B cell (primary cell): ENCODE measurements around the gene RPL18. TPM values are rescaled to one million over a fixed set of nuclear protein-coding genes. Genes with fewer than 3 reads are reported as not detected.

ENCODE experiments used
- ATAC-seq: fragments of 200-7000 bp; cut with Tn5 transposase; one replicate; pipeline ENCODE4 v1.10.0; 2021; ENCODE audit warnings: low read depth, mild to moderate bottlenecking, moderate number of reproducible peaks, moderate library complexity
- CTCF ChIA-PET: fragments of 350-600 bp; sonication (Branson Sonifier 250); formaldehyde crosslinking; loops from one replicate; lab custom pipeline; 2021; ENCODE audit warnings: antibody characterized with exemption, inconsistent platforms; lab: Charles Lee
- POLR2A ChIA-PET: fragments of 350-600 bp; sonication (Branson Sonifier 250); formaldehyde crosslinking; loops from one replicate; lab custom pipeline; 2021; ENCODE audit warnings: antibody characterized with exemption; lab: Charles Lee
- DNase-seq: peaks from one replicate; pipeline ENCODE4 v3.0.0; 2013
- H2AFZ ChIP-seq: 2 replicates; pipeline ENCODE4 v1.6.1; 2012; ENCODE audit warnings: mild to moderate bottlenecking, low read depth, low read length; ENCODE audit not compliant: insufficient read depth, poor library complexity, severe bottlenecking
- H3K27ac ChIP-seq, 2 donors: 1 replicate in 1 of 2; 2 replicates in 1 of 2; pipeline ENCODE4 v1.5.1; 2012 to 2013; ENCODE audit warnings: low read length in 2 of 2, mild to moderate bottlenecking in 2 of 2, moderate library complexity in 1 of 2
- H3K27me3 ChIP-seq, 4 experiments: fragments of 200-600 bp in 1 of 4; sonication (generic) in 1 of 4; replicated peaks in 1 of 4; 1 replicate in 2 of 4; 2 replicates in 2 of 4; pipeline versions ENCODE4 v1.6.1 to v1.7.0; 2013 to 2016; ENCODE audit warnings: low read length in 3 of 4, mild to moderate bottlenecking in 2 of 4, mixed read lengths in 1 of 4, moderate library complexity in 1 of 4; ENCODE audit not compliant: insufficient read depth in 4 of 4, control insufficient read depth in 3 of 4; ENCODE audit errors: control extremely low read depth in 1 of 4
- H3K36me3 ChIP-seq, 2 experiments: replicated peaks in 1 of 2; 1 replicate in 1 of 2; 2 replicates in 1 of 2; pipeline versions ENCODE4 v1.6.1 to v1.7.1; 2013; ENCODE audit warnings: low read length in 1 of 2; ENCODE audit not compliant: insufficient read depth in 2 of 2, control insufficient read depth in 1 of 2; ENCODE audit errors: control extremely low read depth in 1 of 2, extremely low read depth in 1 of 2
- H3K4me1 ChIP-seq, 2 donors: fragments of 200-600 bp in 1 of 2; sonication (generic) in 1 of 2; 1 replicate in 1 of 2; 2 replicates in 1 of 2; pipeline versions ENCODE4 v1.5.1 to v1.6.1; 2013 to 2017; ENCODE audit warnings: low read length in 2 of 2; ENCODE audit not compliant: control insufficient read depth in 2 of 2, insufficient read depth in 2 of 2
- H3K4me2 ChIP-seq: replicated peaks from 2 replicates; pipeline ENCODE3; 2012; ENCODE audit warnings: mild to moderate bottlenecking, low read depth, low read length; ENCODE audit not compliant: poor library complexity, severe bottlenecking
- H3K4me3 ChIP-seq, 5 experiments: fragments of 200-600 bp in 1 of 5; sonication (generic) in 1 of 5; 1 replicate in 3 of 5; 2 replicates in 2 of 5; pipeline versions ENCODE4 v1.5.1 to v1.7.0; 2011 to 2016; ENCODE audit warnings: low read length in 4 of 5, mild to moderate bottlenecking in 4 of 5, low read depth in 2 of 5, control low read depth in 1 of 5, moderate library complexity in 1 of 5; ENCODE audit not compliant: insufficient read depth in 1 of 5; ENCODE audit errors: control extremely low read depth in 1 of 5, extremely low read depth in 1 of 5
- H3K79me2 ChIP-seq: fragments of 200-600 bp; sonication (generic); one replicate; pipeline ENCODE4 v1.6.0; 2016; ENCODE audit warnings: low read length; ENCODE audit not compliant: control insufficient read depth, insufficient read depth
- H3K9ac ChIP-seq: fragments of 200-600 bp; sonication (generic); 2 replicates; pipeline ENCODE4 v1.6.1; 2017; ENCODE audit warnings: mild to moderate bottlenecking, low read length, moderate library complexity
- H3K9me3 ChIP-seq, 3 donors: one replicate each; pipeline versions ENCODE4 v1.6.1 to v1.7.1; 2013; ENCODE audit warnings: low read length in 2 of 3; ENCODE audit not compliant: control insufficient read depth in 2 of 3, insufficient read depth in 1 of 3; ENCODE audit errors: control extremely low read depth in 1 of 3
- H4K20me1 ChIP-seq: 2 replicates; pipeline ENCODE4 v1.6.0; 2012; ENCODE audit warnings: mild to moderate bottlenecking, low read length; ENCODE audit not compliant: insufficient read depth, control insufficient read depth, poor library complexity, severe bottlenecking
- H3K27ac Mint-ChIP-seq: one replicate; pipeline ENCODE4 v1.8.0; 2021; ENCODE audit warnings: mixed read lengths
- H3K27me3 Mint-ChIP-seq: one replicate; pipeline ENCODE4 v1.8.0; 2021; ENCODE audit warnings: mixed read lengths
- H3K4me1 Mint-ChIP-seq: one replicate; pipeline ENCODE4 v1.8.0; 2021; ENCODE audit warnings: mixed read lengths
- H3K4me3 Mint-ChIP-seq: one replicate; pipeline ENCODE4 v1.8.0; 2021; ENCODE audit warnings: mixed read lengths
- H3K9me3 Mint-ChIP-seq: one replicate; pipeline ENCODE4 v1.8.0; 2022; ENCODE audit warnings: mixed read lengths; ENCODE audit not compliant: insufficient read depth
- CTCF ChIP-seq: fragments of 200-600 bp; IDR thresholded peaks from one replicate; pipeline ENCODE4 v1.8.0; 2022; ENCODE audit warnings: antibody characterized with exemption, mild to moderate bottlenecking
- EZH2 ChIP-seq: IDR thresholded peaks from 2 replicates; pipeline ENCODE4 v1.6.1; 2012; ENCODE audit warnings: borderline replicate concordance, low read depth, mild to moderate bottlenecking, moderate library complexity, low read length; ENCODE audit not compliant: insufficient read depth, poor library complexity, severe bottlenecking
- WGBS: methylation state at CpG from one replicate; pipeline ENCODE4 v1.1.5; 2013; ENCODE audit warnings: missing lambda C conversion rate; ENCODE audit not compliant: insufficient coverage; 5-methylcytosine and 5-hydroxymethylcytosine counted together
- intact Hi-C: fragments of 100-400 bp; cut with micrococcal nuclease; formaldehyde crosslinking; loops from one replicate; pipeline ENCODE4 v1.10.0; 2022
- polyA plus RNA-seq: library from polyadenylated mRNA; depleted of rRNA; stranded (reverse); fragments of >200 nt; gene quantifications from 2 replicates; pipeline ENCODE4 v1.2.3, GENCODE V29; 2012
- total RNA-seq, 2 donors: library from RNA; stranded (reverse); fragments of 120-200 nt in 1 of 2; gene quantifications; 1 replicate in 1 of 2; 2 replicates in 1 of 2; pipeline versions ENCODE4 v1.2.3 to v1.2.4, GENCODE V29; 2013 to 2022

RPL18 gene
- total and polyA plus RNA-seq, 2 donors (not counting 1 experiment from before 2014, with no cell fraction given) = 2,248 to 4,393 TPM

- CTCF ChIA-PET = interaction anchor here (0.6 to 1.1 kb wide), 4 partner anchors 100 to 289 kb away, joined by 3 to 4 read pairs (median 3); no protein-coding TSS in a partner anchor
- no peak for DNase-seq
Observed at GRCh38 chr19:48639483-48640375, 20.8 kb upstream of the RPL18 start.

More at GRCh38 chr19:48639483-48640375, 20.8 kb upstream of the RPL18 start:
- TF ChIP-seq EZH2 (no peak), CTCF (no peak)
- Histone ChIP-seq H3K4me2 (peak overlapping the region; percentile 80), H3K9me3 (peaks cover 0 to 11% (median 0%) of the 10 kb centered on the region in 3 donors), H3K27ac (peak overlapping the region; percentile 89 to 94), H3K36me3 (no peaks in the 10 kb centered on the region), H3K79me2 (peaks cover 57% of the 10 kb centered on the region), H3K4me1 (peaks cover 28 to 31% of the 10 kb centered on the region in 2 donors), H3K27me3 (no peaks in the 10 kb centered on the region), H2AFZ (no peak overlapping the region), H3K4me3 (no peak overlapping the region), H4K20me1 (peaks cover 20% of the 10 kb centered on the region), H3K9ac (no peak overlapping the region)
- Mint-ChIP-seq H3K27me3 (no peaks in the 10 kb centered on the region), H3K27ac (peak overlapping the region; percentile 100), H3K4me1 (peaks cover 44% of the 10 kb centered on the region), H3K9me3 (peaks cover 4% of the 10 kb centered on the region), H3K4me3 (peak overlapping the region; percentile 96)
- WGBS = 95% methylated on average over 22 of the region's 33 CpGs
- POLR2A ChIA-PET = no interaction called here
- no peak for ATAC-seq
- intact Hi-C loops = loop anchor here (5.0 to 10.0 kb wide), 6 partner anchors 158 to 1367 kb away; partner anchors contain the start of genes C19orf73, EMP3, FLT3LG and INAFM1
